ENCODE data around the gene FAM24A. TPM values are rescaled to one million over a fixed set of nuclear protein-coding genes. Genes with fewer than 3 reads are reported as not detected.
"Not testable (repeated sequence)": the region's sequence is repeated elsewhere in the genome, so short reads cannot be mapped to it uniquely, and the experiment has no call there.

FAM24A gene
- total and polyA plus RNA-seq, 2 donors (not counting 1 experiment from before 2014, with no cell fraction given), result not detected

- H3K27me3 ChIP-seq (replicated peaks in 1 of 4; ENCODE audit: control extremely low read depth in 1 of 4, control insufficient read depth in 3 of 4, insufficient read depth in 4 of 4, low read length in 3 of 4), result no peaks in the 10 kb centered on the region
- no peak overlapping the region for H3K4me3 ChIP-seq (ENCODE audit: control extremely low read depth in 1 of 5, extremely low read depth in 1 of 5, insufficient read depth in 1 of 5, low read depth in 2 of 5, low read length in 4 of 5)
- ATAC-seq (ENCODE audit: low read depth) (no peak), DNase-seq (no peak)
- H3K4me2 ChIP-seq (replicated peaks; ENCODE audit: low read depth, low read length, poor library complexity, severe bottlenecking), result no peak overlapping the region
- POLR2A ChIA-PET, result no interaction called here
- Mint-ChIP-seq H3K27me3 (no peaks in the 10 kb centered on the region), H3K4me3 (no peak overlapping the region), H3K9me3 (ENCODE audit: insufficient read depth) (no peaks in the 10 kb centered on the region), H3K4me1 (peaks cover 46% of the 10 kb centered on the region), H3K27ac (no peak overlapping the region)
- intact Hi-C loops (cut with micrococcal nuclease), result no loop called here
- H3K36me3 ChIP-seq (replicated peaks in 1 of 2; ENCODE audit: control extremely low read depth in 1 of 2, control insufficient read depth in 1 of 2, extremely low read depth in 1 of 2, insufficient read depth in 2 of 2, low read length in 1 of 2), result no peaks in the 10 kb centered on the region
- CTCF ChIA-PET, result no interaction called here
- no peak for TF ChIP-seq CTCF (IDR thresholded peaks at IDR 0.05)
- TF ChIP-seq EZH2 (IDR thresholded peaks at IDR 0.05; ENCODE audit: borderline replicate concordance, insufficient read depth, low read depth, low read length, poor library complexity, severe bottlenecking), result no peak
- H3K9me3 ChIP-seq (ENCODE audit: control extremely low read depth in 1 of 3, control insufficient read depth in 2 of 3, insufficient read depth in 1 of 3, low read length in 2 of 3), result peaks cover 0 to 7% (median 0%) of the 10 kb centered on the region in 3 donors
- H3K79me2 ChIP-seq (ENCODE audit: control insufficient read depth, insufficient read depth, low read length), result peaks cover 5% of the 10 kb centered on the region
- H3K9ac ChIP-seq (ENCODE audit: low read length), result no peak overlapping the region
- no peak overlapping the region for H3K27ac ChIP-seq (ENCODE audit: low read length in 2 of 2)
- no peak overlapping the region for H2AFZ ChIP-seq (ENCODE audit: insufficient read depth, low read depth, low read length, poor library complexity, severe bottlenecking)
- H4K20me1 ChIP-seq (ENCODE audit: control insufficient read depth, insufficient read depth, low read length, poor library complexity, severe bottlenecking), result no peaks in the 10 kb centered on the region
- peaks cover 4 to 7% of the 10 kb centered on the region in 2 donors for H3K4me1 ChIP-seq (ENCODE audit: control insufficient read depth in 2 of 2, insufficient read depth in 2 of 2, low read length in 2 of 2)
- no CpG with 5 or more reads among the region's 1 CpG for WGBS (ENCODE audit: insufficient coverage)
These were observed 45.5 kb upstream of the FAM24A start for GRCh38 chr10:122864901-122865300.

- H4K20me1 ChIP-seq (ENCODE audit: control insufficient read depth, insufficient read depth, low read length, poor library complexity, severe bottlenecking); H3K36me3 ChIP-seq (replicated peaks in 1 of 2; ENCODE audit: control extremely low read depth in 1 of 2, control insufficient read depth in 1 of 2, extremely low read depth in 1 of 2, insufficient read depth in 2 of 2, low read length in 1 of 2); DNase-seq; intact Hi-C loops (cut with micrococcal nuclease); H3K27me3 ChIP-seq (replicated peaks in 1 of 4; ENCODE audit: control extremely low read depth in 1 of 4, control insufficient read depth in 3 of 4, insufficient read depth in 4 of 4, low read length in 3 of 4); H3K9me3 Mint-ChIP-seq (ENCODE audit: insufficient read depth); POLR2A ChIA-PET; H3K4me2 ChIP-seq (replicated peaks; ENCODE audit: low read depth, low read length, poor library complexity, severe bottlenecking); ATAC-seq (ENCODE audit: low read depth); H3K9me3 ChIP-seq (ENCODE audit: control extremely low read depth in 1 of 3, control insufficient read depth in 2 of 3, insufficient read depth in 1 of 3, low read length in 2 of 3); H3K27me3 Mint-ChIP-seq; H3K4me1 ChIP-seq (ENCODE audit: control insufficient read depth in 2 of 2, insufficient read depth in 2 of 2, low read length in 2 of 2); H2AFZ ChIP-seq (ENCODE audit: insufficient read depth, low read depth, low read length, poor library complexity, severe bottlenecking); H3K27ac Mint-ChIP-seq; H3K4me3 ChIP-seq (ENCODE audit: control extremely low read depth in 1 of 5, extremely low read depth in 1 of 5, insufficient read depth in 1 of 5, low read depth in 2 of 5, low read length in 4 of 5); H3K79me2 ChIP-seq (ENCODE audit: control insufficient read depth, insufficient read depth, low read length); CTCF ChIA-PET; H3K27ac ChIP-seq (ENCODE audit: low read length in 2 of 2); H3K9ac ChIP-seq (ENCODE audit: low read length): not testable (repeated sequence)
- WGBS (ENCODE audit: insufficient coverage), result 90% methylated on average over 2 of the region's 3 CpGs
- H3K4me1 Mint-ChIP-seq, result peaks cover 39% of the 10 kb centered on the region
- H3K4me3 Mint-ChIP-seq, result peak overlapping the region; percentile 5
These were observed 43.5 kb upstream of the FAM24A start for GRCh38 chr10:122866757-122867482.

GRCh38 chr10:122868768-122869167, 41.6 kb upstream of the FAM24A start:
- intact Hi-C loops (cut with micrococcal nuclease); DNase-seq; H3K27ac Mint-ChIP-seq; H3K4me3 ChIP-seq (ENCODE audit: control extremely low read depth in 1 of 5, extremely low read depth in 1 of 5, insufficient read depth in 1 of 5, low read depth in 2 of 5, low read length in 4 of 5); H3K27ac ChIP-seq (ENCODE audit: low read length in 2 of 2); POLR2A ChIA-PET; H2AFZ ChIP-seq (ENCODE audit: insufficient read depth, low read depth, low read length, poor library complexity, severe bottlenecking); H3K9me3 Mint-ChIP-seq (ENCODE audit: insufficient read depth); CTCF ChIA-PET; ATAC-seq (ENCODE audit: low read depth); H3K9ac ChIP-seq (ENCODE audit: low read length); H3K4me2 ChIP-seq (replicated peaks; ENCODE audit: low read depth, low read length, poor library complexity, severe bottlenecking); H3K4me3 Mint-ChIP-seq; H3K9me3 ChIP-seq (ENCODE audit: control extremely low read depth in 1 of 3, control insufficient read depth in 2 of 3, insufficient read depth in 1 of 3, low read length in 2 of 3); H4K20me1 ChIP-seq (ENCODE audit: control insufficient read depth, insufficient read depth, low read length, poor library complexity, severe bottlenecking); H3K27me3 ChIP-seq (replicated peaks in 1 of 4; ENCODE audit: control extremely low read depth in 1 of 4, control insufficient read depth in 3 of 4, insufficient read depth in 4 of 4, low read length in 3 of 4); H3K27me3 Mint-ChIP-seq; H3K4me1 ChIP-seq (ENCODE audit: control insufficient read depth in 2 of 2, insufficient read depth in 2 of 2, low read length in 2 of 2); H3K36me3 ChIP-seq (replicated peaks in 1 of 2; ENCODE audit: control extremely low read depth in 1 of 2, control insufficient read depth in 1 of 2, extremely low read depth in 1 of 2, insufficient read depth in 2 of 2, low read length in 1 of 2): not testable (repeated sequence)
- H3K79me2 ChIP-seq (ENCODE audit: control insufficient read depth, insufficient read depth, low read length), result peaks cover 10% of the 10 kb centered on the region
- H3K4me1 Mint-ChIP-seq, result peaks cover 28% of the 10 kb centered on the region
- no CpG with 5 or more reads among the region's 2 CpGs for WGBS (ENCODE audit: insufficient coverage)

All from B cell (primary cell).